ENCODE data around the gene NAT8L.

DNA sequence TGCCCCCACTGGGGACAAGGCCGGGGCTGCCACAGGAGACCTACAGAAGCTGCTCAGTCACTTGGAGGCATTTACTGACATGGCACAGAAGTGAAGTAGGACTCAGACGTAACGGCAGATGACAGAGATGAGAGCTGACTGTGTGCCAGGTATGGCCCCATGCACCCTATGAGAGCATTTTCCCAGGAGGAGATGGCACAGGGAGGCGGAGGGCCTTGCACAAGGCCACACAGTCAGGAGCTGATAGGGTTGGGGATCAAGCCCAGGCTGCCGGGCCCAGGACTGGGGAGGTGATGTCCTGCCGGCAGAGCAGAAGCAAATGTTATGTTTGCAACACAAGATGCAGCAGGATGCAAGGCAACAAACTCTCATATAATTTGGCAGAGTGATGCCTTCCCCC is 34.1 kb downstream of the NAT8L start:
- TF ChIP-seq RAD21 (CRISPR knock-in tag; IDR thresholded peaks at IDR 0.05), result no peak
- no peak for TF ChIP-seq ZBTB1 (CRISPR knock-in tag; IDR thresholded peaks at IDR 0.05; ENCODE audit: borderline replicate concordance)
- TF ChIP-seq NONO (IDR thresholded peaks at IDR 0.05), result no peak
- TF ChIP-seq NONO (CRISPR knock-in tag; conservative IDR thresholded peaks at IDR 0.05), result no peak
- TF ChIP-seq SRF (IDR thresholded peaks at IDR 0.05; ENCODE audit: low read depth, low read length), result no peak
- TF ChIP-seq ZSCAN30 (CRISPR knock-in tag; IDR thresholded peaks at IDR 0.05), result no peak
